Lung (tissue), 12 donors: ENCODE results near the gene GALNT10. TPM values are rescaled to one million over a fixed set of nuclear protein-coding genes. Genes with fewer than 3 reads are reported as not detected.
"Not testable (repeated sequence)": the region's sequence is repeated elsewhere in the genome, so short reads cannot be mapped to it uniquely, and the experiment has no call there.

Experiments
- ATAC-seq: fragments of 200-7000 bp; cut with Tn5 transposase; one replicate; pipeline ENCODE4 v1.9.1; 2020; ENCODE audit warnings: moderate number of reproducible peaks; ENCODE audit not compliant: insufficient read depth, low FRiP score
- DNase-seq, 3 donors: peaks; one replicate each; pipeline ENCODE4 v3.0.0-alpha.2; 2013 to 2017
- H3K27ac ChIP-seq, 2 donors: one replicate each; pipeline ENCODE4 v1.5.1; 2013; ENCODE audit warnings: mild to moderate bottlenecking in 2 of 2, moderate library complexity in 2 of 2, control low read depth in 1 of 2, inconsistent platforms in 1 of 2, low read depth in 1 of 2, low read length in 1 of 2
- H3K27me3 ChIP-seq, 3 donors: one replicate each; pipeline ENCODE4 v1.5.1; 2013; ENCODE audit warnings: low read length in 2 of 3; ENCODE audit not compliant: control insufficient read depth in 3 of 3, insufficient read depth in 3 of 3
- H3K36me3 ChIP-seq, 4 donors: one replicate each; pipeline ENCODE4 v1.5.1; 2013; ENCODE audit warnings: low read length in 4 of 4, mild to moderate bottlenecking in 1 of 4, moderate library complexity in 1 of 4; ENCODE audit not compliant: control insufficient read depth in 4 of 4, insufficient read depth in 4 of 4
- H3K4me1 ChIP-seq, 5 donors: one replicate each; pipeline ENCODE4 v1.5.1; 2013; ENCODE audit warnings: low read length in 5 of 5, mild to moderate bottlenecking in 2 of 5, moderate library complexity in 1 of 5; ENCODE audit not compliant: control insufficient read depth in 5 of 5, insufficient read depth in 5 of 5
- H3K4me3 ChIP-seq: one replicate; pipeline ENCODE4 v1.5.1; 2013; ENCODE audit warnings: mild to moderate bottlenecking, control low read depth, moderate library complexity
- H3K9ac ChIP-seq, 2 donors: one replicate each; pipeline ENCODE4 v1.5.1; 2013; ENCODE audit warnings: low read length in 2 of 2, control low read depth in 1 of 2; ENCODE audit not compliant: insufficient read depth in 1 of 2
- H3K9me3 ChIP-seq, 4 donors: one replicate each; pipeline ENCODE4 v1.5.1; 2013; ENCODE audit warnings: low read length in 3 of 4, mild to moderate bottlenecking in 1 of 4, moderate library complexity in 1 of 4; ENCODE audit not compliant: control insufficient read depth in 4 of 4, insufficient read depth in 3 of 4
- CTCF ChIP-seq: IDR thresholded peaks from 2 replicates; pipeline ENCODE4 v1.5.1; 2012; ENCODE audit warnings: mild to moderate bottlenecking; ENCODE audit errors: control extremely low read depth, extremely low read depth
- WGBS, 2 donors: extraction: QIAGEN DNeasy Blood & Tissue Kit; methylation state at CpG; one replicate each; pipeline ENCODE4 v1.1.7; 2013; 5-methylcytosine and 5-hydroxymethylcytosine counted together
- polyA plus RNA-seq, 2 donors: library from polyadenylated mRNA; stranded (reverse); fragments of 200-250 nt; gene quantifications; one replicate each; pipeline ENCODE4 v1.2.1, GENCODE V29; 2013
- total RNA-seq, 2 donors: library from RNA; depleted of rRNA in 1 of 2; stranded (reverse); fragments of >200 nt in 1 of 2; gene quantifications; one replicate each; pipeline ENCODE4 v1.2.1, GENCODE V29; 2014 to 2021
- donor health status: control.
- donor health status: control.
- donor health status: Bipolar disorder and iron deficiency.
- donor health status: healthy.
- donor health status: DM: yes; HTN: yes; CAD: no.

GALNT10 gene
- total and polyA plus RNA-seq, 4 donors = 9.0 to 70.2 (median 22.0) TPM

GRCh38 chr5:154359221-154359573 lies 168.7 kb downstream of the GALNT10 start:
- H3K9ac ChIP-seq = no peak overlapping the region
- H3K27me3 ChIP-seq = no peaks in the 10 kb centered on the region
- no peak for TF ChIP-seq CTCF
- H3K4me3 ChIP-seq = no peak overlapping the region
- peaks cover 0 to 2% (median 0%) of the 10 kb centered on the region in 5 donors for H3K4me1 ChIP-seq
- DNase-seq (no peak), ATAC-seq (no peak)
- H3K9me3 ChIP-seq = no peaks in the 10 kb centered on the region
- WGBS, 2 donors = 83 to 89% methylated on average over 4 of the region's 4 CpGs
- no peak overlapping the region for H3K27ac ChIP-seq
- H3K36me3 ChIP-seq = peaks cover 0 to 2% (median 0%) of the 10 kb centered on the region in 4 donors

GRCh38 chr5:154360241-154360640 lies 169.7 kb downstream of the GALNT10 start:
- WGBS, 2 donors = 86 to 88% methylated on average over 7 of the region's 7 CpGs
- H3K4me1 ChIP-seq, H3K4me3 ChIP-seq, H3K27ac ChIP-seq, H3K27me3 ChIP-seq, DNase-seq, H3K9ac ChIP-seq, ATAC-seq, H3K9me3 ChIP-seq, H3K36me3 ChIP-seq: not testable (repeated sequence)

GRCh38 chr5:154363411-154363810 lies 172.9 kb downstream of the GALNT10 start:
- H3K4me3 ChIP-seq = no peak overlapping the region
- no peak overlapping the region for H3K27ac ChIP-seq
- H3K9ac ChIP-seq = no peak overlapping the region
- DNase-seq (no peak), ATAC-seq (no peak)
- H3K9me3 ChIP-seq = no peaks in the 10 kb centered on the region
- peaks cover 0 to 4% (median 3%) of the 10 kb centered on the region in 5 donors for H3K4me1 ChIP-seq
- peaks cover 0 to 2% (median 0%) of the 10 kb centered on the region in 4 donors for H3K36me3 ChIP-seq
- H3K27me3 ChIP-seq = no peaks in the 10 kb centered on the region
- TF ChIP-seq CTCF = no peak
- 85 to 94% methylated on average over 4 of the region's 4 CpGs for WGBS, 2 donors

GRCh38 chr5:154364771-154365170 lies 174.2 kb downstream of the GALNT10 start:
- Histone ChIP-seq H3K9ac (no peak overlapping the region), H3K4me1 (peaks cover 0 to 6% (median 1%) of the 10 kb centered on the region in 5 donors), H3K4me3 (no peak overlapping the region), H3K9me3 (no peaks in the 10 kb centered on the region), H3K27me3 (no peaks in the 10 kb centered on the region), H3K36me3 (peaks cover 0 to 2% (median 0%) of the 10 kb centered on the region in 4 donors), H3K27ac (no peak overlapping the region)
- DNase-seq = no peak
- WGBS, 2 donors = 67 to 84% methylated on average over 2 of the region's 2 CpGs
- no peak for ATAC-seq
- TF ChIP-seq CTCF = no peak
